ENCODE results near the gene C19orf85. TPM values are rescaled to one million over a fixed set of nuclear protein-coding genes. Genes with fewer than 3 reads are reported as not detected.
"Not testable (repeated sequence)": the region's sequence is repeated elsewhere in the genome, so short reads cannot be mapped to it uniquely, and the experiment has no call there.

Gene C19orf85
- total RNA-seq, 3 donors from 2014 or later, result not detected

DNA sequence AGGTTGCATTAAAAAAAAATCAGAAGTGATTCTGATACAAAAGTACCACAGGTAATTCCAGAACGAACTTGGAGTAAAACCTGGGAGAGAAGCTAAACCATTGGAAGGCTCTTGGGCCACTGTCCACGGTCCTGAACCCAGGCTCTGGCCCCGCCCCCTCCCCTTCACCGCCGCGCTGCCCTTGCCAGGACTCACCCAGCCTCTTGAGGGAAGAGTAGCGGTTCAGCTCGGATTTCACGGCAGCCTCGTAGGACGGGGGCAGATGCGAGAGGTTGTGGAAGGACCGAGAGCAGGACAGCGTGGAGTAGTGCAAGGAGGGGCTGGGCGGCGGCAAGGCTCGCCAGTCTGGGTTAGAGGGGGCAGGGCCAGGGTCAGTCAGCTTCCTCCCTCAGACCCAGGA is 27.1 kb downstream of the C19orf85 start:
- H3K4me3 Mint-ChIP-seq, result no peak overlapping the region
- peaks cover 15% of the 10 kb centered on the region for H3K4me1 Mint-ChIP-seq (ENCODE audit: low read depth)
- ATAC-seq, result no peak
- H3K9me3 Mint-ChIP-seq, result no peaks in the 10 kb centered on the region
- peaks cover 53% of the 10 kb centered on the region for H3K27me3 Mint-ChIP-seq (ENCODE audit: low read depth)
- DNase-seq, result no peak
- no peaks in the 10 kb centered on the region for H3K36me3 Mint-ChIP-seq (ENCODE audit: insufficient read depth)

GRCh38 chr19:55436847-55437246 is 27.7 kb downstream of the C19orf85 start:
- Mint-ChIP-seq H3K36me3 (ENCODE audit: insufficient read depth) (no peaks in the 10 kb centered on the region), H3K4me3 (no peak overlapping the region), H3K9me3 (no peaks in the 10 kb centered on the region), H3K27me3 (ENCODE audit: low read depth) (peaks cover 57% of the 10 kb centered on the region), H3K4me1 (ENCODE audit: low read depth) (peaks cover 12% of the 10 kb centered on the region)
- ATAC-seq (no peak), DNase-seq (no peak)

- Mint-ChIP-seq H3K4me3 (no peak overlapping the region), H3K36me3 (ENCODE audit: insufficient read depth) (no peaks in the 10 kb centered on the region), H3K4me1 (ENCODE audit: low read depth) (no peaks in the 10 kb centered on the region), H3K27me3 (ENCODE audit: low read depth) (peaks cover 56% of the 10 kb centered on the region), H3K9me3 (no peaks in the 10 kb centered on the region)
- DNase-seq (no peak), ATAC-seq (no peak)
Observed at GRCh38 chr19:55435020-55435419, 29.5 kb downstream of the C19orf85 start.

- H3K4me1 Mint-ChIP-seq (ENCODE audit: low read depth), result no peaks in the 10 kb centered on the region
- no peak for ATAC-seq
Observed at GRCh38 chr19:55434356-55434919, 30.1 kb downstream of the C19orf85 start.

DNA sequence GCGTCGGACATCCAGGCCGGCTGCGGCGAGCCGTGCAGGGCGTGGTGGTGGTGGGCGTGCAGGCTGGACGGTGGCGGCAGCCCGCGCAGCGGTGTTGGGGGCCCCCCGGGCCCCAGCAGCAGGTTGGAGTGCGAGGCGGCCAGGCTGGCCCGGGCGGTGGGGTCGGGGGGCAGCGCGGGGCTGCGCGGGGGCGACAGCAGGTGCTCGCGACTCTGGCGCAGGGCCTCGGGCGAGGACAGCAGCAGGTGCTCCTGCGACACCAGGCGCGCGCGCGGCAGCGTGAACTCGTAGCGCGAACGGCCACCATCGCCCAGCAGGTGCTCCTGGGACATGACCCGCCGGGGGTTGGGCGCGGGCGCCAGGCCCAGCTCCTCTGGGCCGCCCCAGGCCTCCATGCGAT is 31.3 kb downstream of the C19orf85 start:
- H3K4me1 Mint-ChIP-seq (ENCODE audit: low read depth), result no peaks in the 10 kb centered on the region
- ATAC-seq, result no peak
- H3K27me3 Mint-ChIP-seq (ENCODE audit: low read depth), result peaks cover 53% of the 10 kb centered on the region
- no peaks in the 10 kb centered on the region for H3K36me3 Mint-ChIP-seq (ENCODE audit: insufficient read depth)
- DNase-seq, result no peak
- no peaks in the 10 kb centered on the region for H3K9me3 Mint-ChIP-seq
- H3K4me3 Mint-ChIP-seq, result no peak overlapping the region

More at GRCh38 chr19:55434356-55434919, 30.1 kb downstream of the C19orf85 start:
- Mint-ChIP-seq H3K9me3 (no peaks in the 10 kb centered on the region), H3K36me3 (ENCODE audit: insufficient read depth) (no peaks in the 10 kb centered on the region), H3K27me3 (ENCODE audit: low read depth) (peaks cover 56% of the 10 kb centered on the region), H3K4me3 (no peak overlapping the region)
- DNase-seq, result no peak

DNA sequence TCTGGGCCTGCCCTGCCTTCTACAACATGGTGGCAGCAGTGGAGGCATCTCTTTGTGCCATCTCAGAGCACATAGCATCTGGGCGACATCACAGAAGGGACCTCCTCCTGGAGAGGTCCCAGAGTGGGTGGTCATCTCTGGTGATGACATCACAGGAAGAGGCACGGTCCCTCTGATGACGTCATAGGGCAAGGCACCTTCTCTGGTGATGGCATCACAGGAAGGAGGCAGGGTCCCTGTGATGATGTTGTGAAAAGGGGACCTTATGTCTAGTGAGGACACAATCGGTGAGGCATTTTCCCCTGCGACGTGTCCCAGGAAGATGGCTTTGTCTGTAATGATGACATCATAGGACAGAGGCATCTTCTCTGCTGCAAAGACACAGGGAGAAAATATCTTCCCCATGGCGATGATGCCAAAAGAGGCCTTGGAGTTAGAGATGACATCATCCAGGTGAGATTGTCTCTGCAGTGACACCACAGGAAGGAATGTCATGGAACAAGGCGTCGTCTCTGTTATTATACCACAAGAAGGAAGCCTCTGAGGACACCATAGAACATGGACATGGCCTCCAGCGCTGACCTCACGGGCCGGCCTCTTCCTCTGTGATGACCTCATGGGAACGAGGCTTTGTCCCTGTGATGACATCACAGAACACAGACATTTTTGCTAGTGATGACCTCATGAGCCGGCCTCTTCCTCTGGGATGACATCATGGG is 32.2 kb downstream of the C19orf85 start:
- Mint-ChIP-seq H3K4me3 (no peak overlapping the region), H3K27me3 (ENCODE audit: low read depth) (peaks cover 50% of the 10 kb centered on the region), H3K9me3 (no peaks in the 10 kb centered on the region), H3K36me3 (ENCODE audit: insufficient read depth) (no peaks in the 10 kb centered on the region), H3K4me1 (ENCODE audit: low read depth) (no peaks in the 10 kb centered on the region)
- ATAC-seq (no peak), DNase-seq (no peak)

DNA sequence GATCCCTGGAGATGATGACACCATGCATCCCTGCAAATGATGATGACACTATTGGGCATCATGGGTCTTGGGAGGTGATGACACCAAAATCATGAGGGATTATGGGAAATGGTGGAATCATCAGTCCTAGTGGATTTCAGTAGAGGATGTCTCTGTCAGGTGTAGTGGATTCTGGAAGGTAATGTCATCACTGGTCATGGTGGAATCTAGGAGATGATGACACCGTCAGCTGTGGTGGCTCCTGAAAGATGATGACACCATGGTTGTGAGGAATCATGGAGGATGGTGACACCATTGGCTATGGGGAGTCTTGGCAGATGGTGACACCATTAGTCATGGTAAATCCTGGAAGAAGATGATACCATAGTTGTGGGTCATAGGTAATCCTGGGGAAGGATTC is 33.4 kb downstream of the C19orf85 start:
- Mint-ChIP-seq H3K27me3 (ENCODE audit: low read depth) (peaks cover 40% of the 10 kb centered on the region), H3K4me3 (no peak overlapping the region), H3K9me3 (no peaks in the 10 kb centered on the region), H3K36me3 (ENCODE audit: insufficient read depth) (no peaks in the 10 kb centered on the region), H3K4me1 (ENCODE audit: low read depth) (no peaks in the 10 kb centered on the region)
- no peak for DNase-seq
- ATAC-seq, result no peak

- no peaks in the 10 kb centered on the region for H3K9me3 Mint-ChIP-seq
- H3K27me3 Mint-ChIP-seq (ENCODE audit: low read depth), result peaks cover 28% of the 10 kb centered on the region
- H3K4me3 Mint-ChIP-seq, result no peak overlapping the region
- H3K4me1 Mint-ChIP-seq (ENCODE audit: low read depth), result peaks cover 10% of the 10 kb centered on the region
- no peaks in the 10 kb centered on the region for H3K36me3 Mint-ChIP-seq (ENCODE audit: insufficient read depth)
- ATAC-seq (no peak), DNase-seq (no peak)
Observed at GRCh38 chr19:55426042-55426441, 38.5 kb downstream of the C19orf85 start.

- Mint-ChIP-seq H3K4me1 (ENCODE audit: low read depth) (peaks cover 21% of the 10 kb centered on the region), H3K36me3 (ENCODE audit: insufficient read depth) (no peaks in the 10 kb centered on the region), H3K27me3 (ENCODE audit: low read depth) (peaks cover 17% of the 10 kb centered on the region), H3K9me3 (no peaks in the 10 kb centered on the region), H3K4me3 (no peak overlapping the region)
- DNase-seq (no peak), ATAC-seq (no peak)
Observed at GRCh38 chr19:55424518-55424917, 40.0 kb downstream of the C19orf85 start.

DNA sequence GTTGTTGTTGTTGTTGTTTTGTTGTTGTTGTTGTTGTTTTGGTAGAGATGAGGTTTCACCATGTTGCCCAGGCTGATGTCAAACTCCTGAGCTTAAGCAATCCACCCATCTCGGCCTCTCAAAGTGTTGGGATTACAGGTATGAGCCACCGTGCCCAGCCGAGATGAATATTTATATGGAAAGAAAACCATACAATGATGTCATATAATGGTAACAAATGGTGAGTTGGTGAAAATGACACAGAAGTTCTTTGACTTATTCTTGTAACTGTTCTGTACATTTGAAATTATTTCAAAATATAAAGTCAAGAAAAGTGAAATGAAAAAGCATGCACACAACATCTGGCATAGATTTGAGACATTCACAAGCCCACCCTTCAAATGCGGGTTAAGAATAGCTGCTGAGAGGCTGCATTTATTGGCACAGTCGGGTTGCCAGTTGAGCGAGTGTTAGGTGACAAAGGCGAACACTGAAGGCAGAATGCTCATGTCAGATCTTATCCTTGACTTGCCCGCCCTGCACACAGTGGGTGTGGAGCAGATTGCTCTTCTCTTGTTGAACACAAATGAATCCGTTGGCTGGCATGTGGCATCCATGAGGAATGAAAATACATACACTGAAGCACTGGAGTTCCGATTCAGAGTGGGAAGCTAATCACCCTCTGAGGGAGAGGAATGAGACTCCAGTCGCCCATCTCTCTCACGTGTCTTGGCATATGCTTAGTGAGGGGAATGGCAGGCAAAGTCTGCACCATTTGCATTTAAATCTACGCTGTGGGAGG is 41.1 kb downstream of the C19orf85 start:
- Mint-ChIP-seq H3K9me3 (no peaks in the 10 kb centered on the region), H3K27me3 (ENCODE audit: low read depth) (peaks cover 9% of the 10 kb centered on the region), H3K4me3 (no peak overlapping the region), H3K4me1 (ENCODE audit: low read depth) (peaks cover 23% of the 10 kb centered on the region), H3K36me3 (ENCODE audit: insufficient read depth) (no peaks in the 10 kb centered on the region)
- DNase-seq (no peak), ATAC-seq (no peak)

- H3K9me3 Mint-ChIP-seq; H3K27me3 Mint-ChIP-seq (ENCODE audit: low read depth); H3K36me3 Mint-ChIP-seq (ENCODE audit: insufficient read depth); DNase-seq; H3K4me3 Mint-ChIP-seq: not testable (repeated sequence)
- ATAC-seq, result peak in 1 of 2 donors; percentile 23
- peaks cover 28% of the 10 kb centered on the region for H3K4me1 Mint-ChIP-seq (ENCODE audit: low read depth)
Observed at GRCh38 chr19:55421281-55421680, 43.3 kb downstream of the C19orf85 start.

DNA sequence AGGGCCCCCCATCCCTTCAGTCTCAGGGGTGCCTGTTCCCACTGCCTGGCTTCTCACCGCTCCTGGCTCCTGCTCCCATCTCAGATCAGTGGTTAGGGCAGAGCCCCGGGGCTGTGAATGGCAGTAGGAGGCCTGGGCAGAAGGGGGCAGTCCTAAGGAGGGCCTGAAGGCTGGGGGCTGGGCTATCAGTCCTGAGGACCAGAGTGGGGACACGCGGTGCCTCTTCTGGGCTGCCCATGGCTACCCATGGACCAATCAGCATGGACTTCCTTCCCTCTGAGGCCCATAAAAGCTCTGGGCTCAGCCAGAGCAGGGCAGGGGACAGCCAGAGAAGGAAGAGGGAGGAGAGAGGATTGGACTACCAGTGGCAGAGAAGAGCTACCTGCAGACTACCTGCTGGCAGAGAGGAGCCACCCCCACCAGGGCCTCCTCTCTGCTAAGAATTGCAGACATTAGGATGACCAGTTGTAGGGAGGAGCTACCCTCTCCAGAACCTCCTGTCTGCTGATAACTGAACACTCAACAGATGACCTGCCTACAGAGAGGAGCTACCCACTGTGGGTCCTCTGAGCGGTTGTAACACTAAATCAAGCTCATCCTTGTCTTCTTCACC is 44.8 kb downstream of the C19orf85 start:
- no peak for DNase-seq
- no peak for ATAC-seq
- Mint-ChIP-seq H3K27me3 (ENCODE audit: low read depth) (peaks cover 3% of the 10 kb centered on the region), H3K9me3 (no peaks in the 10 kb centered on the region), H3K4me3 (no peak overlapping the region), H3K36me3 (ENCODE audit: insufficient read depth) (no peaks in the 10 kb centered on the region), H3K4me1 (ENCODE audit: low read depth) (peaks cover 28% of the 10 kb centered on the region)

DNA sequence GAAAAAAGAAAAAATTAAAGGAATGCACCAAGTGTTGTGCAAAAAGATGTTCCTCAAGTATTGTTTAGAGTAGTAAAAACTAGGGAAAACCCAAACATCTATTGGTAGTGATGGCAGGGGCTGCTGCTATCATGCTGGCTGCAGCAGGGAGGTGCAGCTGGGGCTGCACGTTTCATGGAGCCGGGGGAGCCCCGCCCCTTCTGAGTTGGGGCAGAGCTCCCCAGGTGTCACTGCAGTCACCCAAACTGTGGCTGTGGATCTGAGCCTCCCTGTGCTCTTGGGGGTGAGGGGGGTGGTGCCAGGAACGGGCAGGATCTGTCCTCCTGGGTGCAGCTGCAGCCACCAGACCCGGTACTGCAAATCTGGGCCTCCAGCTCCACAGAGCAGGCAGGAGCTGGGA is 45.4 kb downstream of the C19orf85 start:
- ATAC-seq (no peak), DNase-seq (no peak)
- H3K9me3 Mint-ChIP-seq, result no peaks in the 10 kb centered on the region
- no peaks in the 10 kb centered on the region for H3K27me3 Mint-ChIP-seq (ENCODE audit: low read depth)
- peaks cover 28% of the 10 kb centered on the region for H3K4me1 Mint-ChIP-seq (ENCODE audit: low read depth)
- no peaks in the 10 kb centered on the region for H3K36me3 Mint-ChIP-seq (ENCODE audit: insufficient read depth)
- no peak overlapping the region for H3K4me3 Mint-ChIP-seq

GRCh38 chr19:55418185-55418584 is 46.4 kb downstream of the C19orf85 start:
- peak; percentile 52 for DNase-seq
- Mint-ChIP-seq H3K27me3 (ENCODE audit: low read depth) (no peaks in the 10 kb centered on the region), H3K9me3 (no peaks in the 10 kb centered on the region), H3K36me3 (ENCODE audit: insufficient read depth) (no peaks in the 10 kb centered on the region), H3K4me1 (ENCODE audit: low read depth) (peaks cover 26% of the 10 kb centered on the region), H3K4me3 (no peak overlapping the region)
- ATAC-seq, result peak; percentile 72 to 77

All from activated T-cell treated with anti-CD3 and anti-CD28 coated beads, Interleukin-2, amount 50 U/mL, for 4 hours (primary cell).